GM21367 (cell line): Measurements from ENCODE around the gene ANKRD33B.
"Not testable (repeated sequence)": the region's sequence is repeated elsewhere in the genome, so short reads cannot be mapped to it uniquely, and the experiment has no call there.

Experiments
- ATAC-seq: cut with Tn5 transposase; IDR thresholded peaks from one replicate; pipeline ENCODE4 v1.9.1; 2021; ENCODE audit not compliant: unreplicated experiment

Gene ANKRD33B

DNA sequence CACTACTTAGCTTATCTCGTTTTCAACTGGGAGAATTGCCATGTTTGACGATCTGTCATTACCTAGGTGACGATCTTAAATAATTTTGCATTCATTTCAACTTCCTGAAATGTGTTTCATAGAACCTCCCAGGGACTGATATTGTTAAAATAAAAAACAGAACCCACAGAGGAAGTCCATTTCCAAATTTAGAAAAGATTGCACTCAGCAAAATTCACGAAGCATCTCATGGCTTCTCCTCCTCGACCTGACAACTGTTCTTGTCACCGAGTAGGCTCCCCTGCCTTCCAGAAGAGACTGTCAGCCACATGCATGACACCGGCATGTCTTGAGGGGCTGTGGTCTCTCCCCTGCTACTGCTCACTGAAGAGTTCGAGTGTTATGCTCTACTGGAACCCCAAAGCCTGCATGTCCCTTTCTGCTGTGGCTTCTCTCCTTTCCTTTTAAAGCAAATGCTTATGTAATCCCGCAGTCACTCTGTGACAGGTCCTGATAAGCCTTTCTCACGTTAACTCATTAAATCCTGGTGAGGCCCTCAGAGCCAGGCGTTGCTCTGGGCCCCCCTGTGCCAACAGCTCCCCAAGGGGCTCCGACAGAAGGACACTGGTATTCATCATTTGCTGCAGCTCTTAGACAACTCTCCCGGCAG is 26.8 kb upstream of the ANKRD33B start:
- peak; percentile 34 for ATAC-seq

DNA sequence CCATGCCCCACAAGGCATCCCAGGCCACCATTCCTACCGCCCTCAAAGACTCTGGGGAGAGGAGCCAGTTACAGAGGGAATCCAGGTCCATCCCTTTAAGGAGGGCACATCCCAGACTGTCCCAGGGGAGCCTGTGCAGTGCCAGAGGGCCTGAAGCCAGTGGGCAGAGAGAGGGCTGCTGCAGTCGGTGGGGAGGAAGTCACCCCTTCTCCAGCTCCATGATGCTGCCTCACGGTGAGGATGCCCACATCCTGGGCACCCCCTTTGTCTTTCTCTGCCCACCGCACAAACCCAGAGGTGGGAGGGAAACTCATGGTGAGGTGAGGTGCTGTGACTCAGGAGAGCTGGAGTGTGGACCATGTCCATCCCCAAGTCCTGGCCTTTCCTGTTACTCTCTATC is 26.2 kb upstream of the ANKRD33B start:
- ATAC-seq, result peak; percentile 30

DNA sequence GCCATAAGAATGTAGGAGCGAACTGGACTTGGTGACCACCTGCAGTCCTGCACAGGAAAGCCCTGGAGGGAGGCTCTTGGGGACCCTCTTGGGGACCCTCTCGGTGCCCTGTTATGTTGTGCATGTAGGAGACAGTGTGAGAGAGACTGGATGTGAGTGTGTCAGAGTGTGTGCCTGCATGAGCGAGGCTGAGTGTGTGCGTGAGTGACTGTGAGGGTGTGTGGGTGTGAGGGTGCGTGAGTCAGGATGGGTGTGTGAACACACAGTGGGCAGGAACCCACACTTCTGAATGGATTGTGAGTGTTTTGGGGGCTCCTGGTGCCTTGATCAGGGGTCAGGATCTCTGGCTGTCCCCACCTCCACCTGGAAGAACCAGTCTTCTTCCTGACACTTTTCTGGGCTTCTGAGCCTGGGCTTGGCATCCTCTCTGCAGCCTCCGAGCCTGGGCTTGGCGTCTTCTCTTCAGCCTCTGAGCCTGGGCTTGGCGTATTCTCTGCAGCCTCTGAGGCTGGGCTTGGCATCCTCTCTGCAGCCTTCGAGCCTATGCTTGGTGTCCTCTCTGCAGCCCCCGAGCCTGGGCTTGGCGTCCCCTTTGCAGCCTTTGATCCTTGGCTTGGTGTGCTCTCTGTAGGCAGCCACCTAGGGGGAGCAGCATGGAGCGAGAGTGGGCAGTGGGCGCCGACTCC is 25.6 kb upstream of the ANKRD33B start:
- ATAC-seq, result peak; percentile 16

DNA sequence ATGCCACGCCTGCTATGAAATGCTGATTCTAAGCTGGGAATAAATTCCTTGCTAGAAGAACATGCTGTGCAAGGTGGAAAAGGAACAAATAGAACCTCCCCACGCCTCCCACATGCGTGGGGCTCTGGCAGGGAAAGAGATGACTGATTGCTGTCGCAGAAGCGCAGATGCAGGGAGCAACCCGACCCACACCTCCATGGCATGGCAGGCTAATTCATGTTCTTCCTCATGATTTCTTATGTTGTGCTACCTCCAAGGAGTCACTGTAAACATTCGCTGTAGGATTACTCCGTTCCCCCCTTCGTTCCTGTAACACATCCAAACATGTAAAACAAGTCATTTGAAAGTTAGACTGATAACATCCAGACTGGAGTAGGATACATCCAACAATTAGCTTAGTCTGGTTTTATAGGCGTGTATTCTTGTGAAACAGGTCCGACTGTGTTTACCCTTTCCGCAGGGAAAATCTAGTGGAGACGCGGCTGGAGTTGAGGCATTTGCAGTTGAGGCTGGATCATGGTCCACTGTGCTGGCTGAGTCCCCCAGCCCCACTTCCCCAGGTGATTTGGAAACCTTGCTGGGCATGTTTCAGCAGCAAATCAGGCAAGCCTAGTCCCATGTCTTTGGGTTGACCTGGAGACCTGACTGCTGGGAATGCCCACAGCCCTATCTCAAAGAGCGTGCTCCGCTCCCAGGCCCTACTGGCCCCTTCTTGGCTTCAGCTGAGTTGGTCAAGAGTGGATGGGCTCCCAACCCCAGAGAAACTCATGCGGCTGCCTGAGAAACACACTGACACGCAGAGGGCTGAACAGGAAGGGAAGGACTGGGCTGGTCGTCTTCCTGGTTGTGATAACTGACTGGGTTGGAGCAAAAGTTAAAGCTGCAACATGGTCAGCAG is 24.8 kb upstream of the ANKRD33B start:
- ATAC-seq, result no peak

DNA sequence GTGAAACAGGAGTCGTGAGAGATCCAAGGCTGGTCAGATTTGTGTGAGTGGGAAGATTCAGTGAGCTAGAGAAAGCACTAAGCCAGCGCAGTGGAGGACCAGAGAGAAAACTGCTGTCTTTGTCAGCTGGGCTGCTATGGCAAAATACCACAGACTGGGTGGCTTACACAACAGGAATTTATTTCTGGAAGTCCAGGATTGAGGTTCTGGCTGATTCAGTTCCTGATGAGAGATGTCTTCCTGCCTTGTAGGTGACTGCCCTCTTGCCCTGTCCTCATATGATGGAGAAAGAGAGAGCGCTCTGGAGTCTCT is 24.2 kb upstream of the ANKRD33B start:
- no peak for ATAC-seq

DNA sequence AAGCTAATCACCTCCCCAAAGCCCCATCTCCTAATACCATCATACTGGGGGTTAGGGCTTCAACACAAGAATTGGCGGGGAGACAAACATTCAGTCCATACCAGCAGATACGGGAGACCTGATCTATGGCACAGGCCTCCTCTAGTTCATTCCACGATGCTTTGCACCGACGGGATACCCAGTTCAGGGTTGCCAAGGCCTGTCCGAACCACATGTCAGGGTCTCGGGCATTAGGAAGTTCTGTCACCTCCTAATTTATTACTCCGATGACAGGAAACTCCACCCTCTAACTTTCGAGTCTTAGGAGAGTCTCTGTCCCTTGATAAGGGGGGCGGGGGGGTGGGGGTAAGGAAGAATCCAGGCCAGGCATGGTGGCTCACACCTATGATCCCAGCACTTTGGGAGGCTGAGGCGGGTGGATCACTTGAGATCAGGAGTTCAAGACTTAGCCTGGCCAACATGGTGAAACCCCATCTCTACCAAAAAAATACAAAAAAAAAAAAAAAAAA is 23.8 kb upstream of the ANKRD33B start:
- ATAC-seq, result no peak

DNA sequence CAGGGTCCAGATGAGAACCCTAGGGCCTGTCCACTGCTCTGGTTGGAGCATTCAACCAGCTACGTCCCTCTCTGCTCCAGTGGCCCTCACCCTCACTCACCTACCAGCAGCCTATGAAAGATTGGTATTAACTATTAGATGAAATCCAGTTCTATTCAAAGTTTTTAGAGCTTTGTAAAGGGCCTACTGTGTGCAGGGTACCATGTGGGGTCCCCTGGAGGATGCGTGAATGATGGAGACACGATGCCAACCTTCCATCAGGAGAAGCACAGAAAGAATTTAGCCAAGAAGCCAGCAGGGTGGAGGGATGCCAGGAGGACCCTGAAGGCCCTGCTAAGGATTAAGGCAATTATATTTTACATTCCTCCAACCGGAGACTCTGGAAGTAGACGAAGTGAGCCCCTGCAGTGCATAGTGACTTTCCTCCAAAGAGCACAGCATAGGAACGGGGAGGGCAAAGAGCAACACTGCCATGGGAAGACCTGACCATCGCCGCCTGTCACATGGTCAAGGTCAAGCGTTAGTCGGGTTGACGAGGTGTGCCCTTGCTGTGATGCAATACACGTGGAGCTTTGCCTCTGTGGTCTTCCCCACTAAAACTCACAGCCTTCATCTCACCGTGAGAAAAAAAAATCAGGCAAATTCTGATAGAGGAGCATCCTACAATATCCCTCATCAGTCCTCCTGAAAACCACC is 22.8 kb upstream of the ANKRD33B start:
- no peak for ATAC-seq

DNA sequence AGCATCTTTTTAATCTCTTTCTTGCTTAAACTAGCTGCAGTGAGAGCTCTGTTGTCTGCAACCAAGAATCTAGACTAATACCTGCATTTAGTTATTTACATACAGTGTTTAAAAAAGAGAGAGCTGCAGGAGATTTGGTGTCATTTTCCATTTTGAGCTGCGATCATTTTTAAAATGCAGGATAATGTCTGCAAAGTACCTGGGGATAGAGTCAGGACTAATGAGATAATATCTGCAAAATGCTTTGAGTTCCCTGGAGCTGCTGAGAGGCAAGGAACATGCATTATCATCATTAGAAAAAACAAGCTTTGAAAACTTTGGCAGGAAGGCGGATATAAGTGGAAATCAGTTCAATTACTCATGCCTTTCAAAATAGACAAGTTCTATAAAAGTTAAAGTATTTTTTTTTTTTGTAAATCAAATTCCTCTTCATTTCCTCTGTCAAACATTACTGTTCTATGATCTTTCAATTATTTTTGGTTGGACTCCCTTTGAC is 21.8 kb upstream of the ANKRD33B start:
- ATAC-seq, result no peak

DNA sequence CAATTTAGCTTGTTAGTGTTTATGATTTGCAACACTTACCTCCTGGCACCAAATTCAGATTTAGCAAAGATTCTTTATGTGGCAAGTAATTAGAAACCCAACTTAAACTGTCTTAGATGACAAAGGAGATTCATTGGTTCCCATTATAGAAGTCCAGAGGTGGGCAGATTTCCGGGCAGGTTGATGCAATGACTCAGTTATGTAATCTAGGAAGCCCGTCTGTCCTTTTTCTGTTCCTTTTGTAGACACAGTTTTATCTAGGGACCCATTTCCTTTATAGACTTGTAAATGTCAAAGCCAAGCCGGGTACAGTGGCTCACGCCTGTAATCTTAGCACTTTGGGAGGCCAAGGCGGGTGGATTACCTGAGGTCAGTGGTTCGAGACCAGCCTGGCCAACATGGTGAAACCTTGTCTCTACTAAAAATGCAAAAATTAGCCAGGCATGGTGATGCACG is 20.3 kb upstream of the ANKRD33B start:
- ATAC-seq, result no peak

DNA sequence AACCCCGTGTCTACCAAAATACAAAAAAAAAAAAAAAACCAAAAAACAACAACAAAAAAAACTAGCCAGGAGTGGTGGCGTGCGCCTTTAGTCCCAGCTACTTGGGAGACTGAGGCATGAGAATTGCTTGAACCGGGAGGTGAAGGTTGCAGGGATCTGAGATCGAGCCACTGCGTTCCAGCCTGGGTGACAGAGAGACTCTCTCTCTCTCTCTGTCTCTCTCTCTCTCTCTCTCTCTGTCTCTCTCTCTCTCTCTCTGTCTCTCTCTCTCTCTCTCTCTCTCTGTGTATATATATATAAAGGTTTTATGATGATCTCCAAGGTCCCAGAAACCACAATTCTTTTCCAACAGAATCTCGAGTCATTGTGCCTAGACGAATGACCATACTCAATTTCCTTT is 18.8 kb upstream of the ANKRD33B start:
- ATAC-seq, result no peak

DNA sequence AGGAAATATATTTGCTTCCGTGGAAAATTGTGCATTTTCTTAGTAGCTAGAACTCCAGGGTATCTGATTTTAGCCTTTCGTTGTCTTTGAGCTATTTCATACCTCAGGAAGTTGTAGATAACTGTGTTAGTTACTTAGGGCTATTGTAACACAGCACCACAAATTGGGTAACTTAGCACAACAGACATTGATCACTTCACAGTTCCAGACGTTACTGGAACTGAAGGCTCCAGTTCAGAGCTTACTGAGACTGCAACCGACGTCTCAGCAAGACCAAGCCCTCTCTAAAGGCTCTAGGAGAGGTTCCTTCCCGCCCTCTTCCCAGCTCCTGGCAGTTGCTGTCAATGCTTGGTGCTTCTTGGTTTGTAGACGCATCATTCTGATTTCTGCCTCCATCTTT is 17.7 kb upstream of the ANKRD33B start:
- ATAC-seq, result no peak

DNA sequence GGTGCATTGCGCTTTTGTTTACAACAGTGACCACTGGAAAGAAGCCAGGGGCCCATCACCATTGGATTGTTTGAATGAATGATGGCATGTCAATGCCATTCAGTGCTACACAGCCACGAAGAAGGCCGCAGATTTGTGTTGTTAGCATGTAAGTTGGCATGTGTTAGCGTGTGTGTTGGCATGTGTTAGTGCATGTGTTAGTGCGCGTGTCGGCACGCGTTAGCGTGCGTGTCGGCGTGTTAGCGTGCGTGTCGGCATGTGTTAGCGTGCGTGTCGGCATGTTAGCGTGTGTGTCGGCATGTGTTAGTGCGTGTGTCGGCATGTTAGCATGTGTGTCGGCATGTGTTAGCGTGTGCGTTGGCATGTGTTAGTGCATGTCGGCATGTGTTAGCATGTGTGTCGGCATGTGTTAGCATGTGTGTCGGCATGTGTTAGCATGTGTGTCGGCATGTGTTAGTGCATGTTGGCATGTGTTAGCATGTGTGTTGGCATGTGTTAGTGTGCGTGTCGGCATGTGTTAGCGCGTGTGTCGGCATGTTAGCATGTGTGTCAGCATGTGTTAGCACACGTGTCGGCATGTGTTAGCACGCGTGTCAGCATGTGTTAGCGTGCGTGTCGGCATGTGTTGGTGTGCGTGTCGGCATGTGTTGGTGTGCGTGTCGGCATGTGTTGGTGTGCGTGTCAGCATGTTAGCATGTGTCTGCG is 15.3 kb upstream of the ANKRD33B start:
- ATAC-seq, result no peak

DNA sequence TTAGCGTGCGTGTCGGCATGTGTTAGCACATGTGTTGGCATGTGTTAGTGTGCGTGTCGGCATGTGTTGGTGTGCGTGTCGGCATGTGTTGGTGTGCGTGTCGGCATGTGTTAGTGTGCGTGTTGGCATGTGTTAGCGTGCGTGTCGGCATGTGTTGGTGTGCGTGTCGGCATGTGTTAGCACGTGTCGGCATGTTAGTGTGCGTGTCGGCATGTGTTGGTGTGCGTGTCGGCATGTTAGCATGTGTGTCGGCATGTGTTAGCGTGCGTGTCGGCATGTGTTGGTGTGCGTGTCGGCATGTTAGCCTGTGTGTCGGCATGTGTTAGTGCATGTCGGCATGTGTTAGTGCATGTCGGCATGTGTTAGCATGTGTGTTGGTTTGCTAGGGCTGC is 14.8 kb upstream of the ANKRD33B start:
- ATAC-seq, result not testable (repeated sequence)

DNA sequence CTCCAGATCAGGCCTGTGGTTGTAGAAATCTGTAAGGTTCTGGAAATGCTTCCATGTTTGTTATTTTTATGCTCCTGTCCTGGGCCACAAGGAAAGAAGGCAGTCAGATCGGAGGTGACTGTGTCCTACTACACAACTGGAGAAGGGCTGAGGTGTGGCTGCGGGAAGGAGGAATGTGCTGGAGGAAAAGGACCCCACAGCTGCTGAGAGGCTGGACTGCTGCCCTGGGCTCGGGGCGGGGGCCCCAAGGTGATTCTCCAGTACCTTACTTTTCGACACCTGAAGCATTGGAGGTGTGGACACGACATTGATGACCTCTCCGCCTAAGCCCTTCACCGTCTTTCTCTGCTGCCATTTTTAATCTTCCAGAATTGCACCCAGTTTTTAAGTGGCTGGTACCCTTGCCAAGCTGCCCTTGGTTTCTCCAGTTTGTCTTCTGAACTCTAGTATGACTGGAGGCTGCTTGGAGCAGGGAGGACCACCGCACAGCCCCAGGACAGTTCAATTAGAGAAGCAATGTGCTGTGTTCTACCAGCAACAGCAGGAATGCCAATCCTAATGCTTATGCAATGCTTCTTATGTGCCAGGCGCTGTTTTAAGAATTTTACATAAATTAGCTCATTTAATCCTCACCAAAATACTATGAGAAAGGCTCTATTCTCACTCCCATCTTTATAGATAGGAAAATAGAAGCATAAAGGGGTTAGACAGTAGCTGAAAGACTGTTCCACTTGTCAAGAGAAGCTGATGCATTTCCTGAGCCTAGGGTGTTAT is 13.5 kb upstream of the ANKRD33B start:
- ATAC-seq, result no peak

DNA sequence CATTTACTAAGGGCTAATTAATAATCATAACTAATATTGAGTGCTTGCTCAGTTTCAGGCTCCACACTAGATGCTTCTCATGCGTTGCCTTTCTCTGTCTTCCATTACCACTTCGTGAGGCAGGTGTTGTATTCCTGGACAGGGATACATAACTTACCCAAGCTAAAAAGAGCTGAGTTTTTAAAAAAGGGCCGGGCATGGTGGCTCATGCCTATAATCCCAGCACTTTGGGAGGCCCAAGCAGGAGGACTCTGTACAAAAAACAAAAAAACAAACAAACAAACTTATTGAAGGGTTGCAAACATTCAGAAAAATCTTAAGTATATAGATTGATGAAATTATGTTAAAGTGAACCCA is 12.1 kb upstream of the ANKRD33B start:
- no peak for ATAC-seq

DNA sequence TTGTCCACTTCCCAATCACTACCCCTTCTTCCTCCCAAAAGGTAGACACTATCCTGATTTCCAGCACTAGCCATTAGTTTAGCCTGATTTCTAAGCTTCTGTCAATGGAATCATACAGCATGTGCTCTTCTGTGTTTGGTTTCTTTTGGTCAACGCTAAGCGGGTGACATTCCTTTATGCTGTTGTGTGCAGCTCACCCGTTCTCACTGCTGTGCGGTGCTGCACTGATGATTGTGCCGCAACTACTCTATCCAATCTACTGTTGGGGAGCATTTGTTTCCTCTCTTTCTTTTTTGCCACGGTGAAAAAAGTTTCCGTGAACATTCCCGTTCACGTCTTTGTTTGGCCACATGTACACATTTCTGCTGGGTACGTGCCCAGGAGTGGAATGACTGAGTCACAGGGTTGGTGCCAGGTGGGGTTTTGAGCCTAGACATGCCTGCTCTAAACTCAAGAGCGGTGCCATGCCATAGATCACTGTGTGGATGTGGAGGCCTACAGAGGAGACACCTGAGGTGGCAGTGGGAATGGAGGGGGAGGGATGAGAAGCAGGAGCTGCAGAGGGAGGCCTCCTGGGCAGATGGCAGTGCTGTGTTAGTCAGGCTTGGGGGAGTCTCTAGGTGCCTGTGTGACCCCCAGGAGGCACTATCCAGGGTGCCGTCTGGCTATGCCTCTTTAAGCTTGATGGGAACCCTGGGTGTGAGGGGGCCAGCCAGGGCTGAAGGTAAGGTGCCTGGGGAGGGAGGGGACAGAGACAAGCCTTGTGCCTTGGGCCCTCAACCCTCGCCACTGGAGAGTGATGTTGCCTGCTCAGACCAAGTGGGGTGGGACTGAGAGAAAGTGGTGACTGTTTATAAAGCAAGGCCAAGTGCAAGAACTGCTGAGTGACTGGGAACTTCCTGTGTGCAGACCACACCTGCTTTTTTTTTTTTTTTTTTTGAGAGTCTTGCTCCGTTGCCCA is 11.4 kb upstream of the ANKRD33B start:
- ATAC-seq, result no peak

DNA sequence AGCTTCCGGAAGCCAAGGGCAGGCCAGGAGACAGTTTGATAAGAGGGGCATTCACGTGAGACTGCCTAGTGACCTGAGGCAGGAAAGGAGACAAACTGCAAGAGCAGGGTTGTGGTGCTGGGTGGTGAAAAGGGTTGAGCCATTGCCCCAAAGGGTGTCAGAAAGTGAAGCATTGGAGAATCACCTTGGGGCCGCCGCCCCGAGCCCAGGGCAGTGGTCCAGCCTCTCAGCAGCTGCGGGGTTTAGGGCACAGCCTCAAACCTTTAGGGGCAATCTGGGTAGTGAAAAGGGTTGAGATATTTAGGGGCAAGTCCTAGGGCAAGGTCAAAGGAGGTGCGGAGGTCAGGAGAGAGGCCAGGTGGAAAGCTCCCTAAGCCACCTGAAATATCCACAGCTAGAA is 10.4 kb upstream of the ANKRD33B start:
- no peak for ATAC-seq

DNA sequence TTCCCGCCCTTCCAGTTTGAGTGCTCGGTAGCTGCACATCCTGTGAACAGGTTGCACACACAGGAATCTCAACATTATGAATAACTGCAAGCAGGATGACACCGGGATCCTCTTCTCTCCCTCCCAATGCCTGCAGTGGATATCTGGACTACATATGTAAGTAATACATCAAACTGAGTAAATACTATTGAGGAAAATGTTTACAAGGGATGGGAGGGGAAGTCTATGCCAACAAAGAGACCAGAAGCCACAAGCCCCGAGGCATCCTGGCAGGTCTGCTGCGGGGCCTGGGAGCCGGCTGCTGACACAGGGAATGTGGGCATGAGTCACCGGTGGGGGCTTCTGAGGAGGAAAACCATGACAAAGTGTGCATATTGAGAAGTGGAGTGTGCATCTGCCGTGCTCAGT is 8.6 kb upstream of the ANKRD33B start:
- no peak for ATAC-seq
